ENCODE data around the gene MED13.
"Not testable (repeated sequence)": the region's sequence is repeated elsewhere in the genome, so short reads cannot be mapped to it uniquely, and the experiment has no call there.

MED13 gene

GRCh38 chr17:61996916-61997605 is 68.0 kb downstream of the MED13 start:
- no peak for DNase-seq (ENCODE audit: low spot score)

GRCh38 chr17:61989509-61989908 is 75.6 kb downstream of the MED13 start:
- no peak for DNase-seq (ENCODE audit: low spot score)

GRCh38 chr17:61986898-61987297 is 78.2 kb downstream of the MED13 start:
- no peak for DNase-seq (ENCODE audit: low spot score)

- no peak for DNase-seq (ENCODE audit: low spot score)
Measured at GRCh38 chr17:61984821-61985220, 80.3 kb downstream of the MED13 start.

GRCh38 chr17:61981323-61981722 is 83.8 kb downstream of the MED13 start:
- DNase-seq (ENCODE audit: low spot score) = no peak

GRCh38 chr17:61980535-61980934 is 84.5 kb downstream of the MED13 start:
- no peak for DNase-seq (ENCODE audit: low spot score)

- no peak for DNase-seq (ENCODE audit: low spot score)
Measured at GRCh38 chr17:61974115-61974514, 91.0 kb downstream of the MED13 start.

- no peak for DNase-seq (ENCODE audit: low spot score)
Measured at GRCh38 chr17:61972311-61972710, 92.8 kb downstream of the MED13 start.

GRCh38 chr17:61970030-61970429 is 95.0 kb downstream of the MED13 start:
- DNase-seq (ENCODE audit: low spot score) = no peak

- no peak for DNase-seq (ENCODE audit: low spot score)
Measured at GRCh38 chr17:61968757-61969156, 96.3 kb downstream of the MED13 start.

GRCh38 chr17:61967729-61968128 is 97.3 kb downstream of the MED13 start:
- DNase-seq (ENCODE audit: low spot score) = no peak

GRCh38 chr17:61966191-61966590 is 98.9 kb downstream of the MED13 start:
- no peak for DNase-seq (ENCODE audit: low spot score)

- DNase-seq (ENCODE audit: low spot score) = no peak
Measured at GRCh38 chr17:61955619-61956018, 109.5 kb downstream of the MED13 start.

- peak; percentile 19 for DNase-seq (ENCODE audit: low spot score)
Measured at GRCh38 chr17:61947367-61948078, 117.6 kb downstream of the MED13 start.

- DNase-seq (ENCODE audit: low spot score) = no peak
Measured at GRCh38 chr17:61946359-61946758, 118.7 kb downstream of the MED13 start.

- no peak for DNase-seq (ENCODE audit: low spot score)
Measured at GRCh38 chr17:61943117-61943516, 122.0 kb downstream of the MED13 start.

- no peak for DNase-seq (ENCODE audit: low spot score)
Measured at GRCh38 chr17:61942085-61942484, 123.0 kb downstream of the MED13 start.

GRCh38 chr17:61928101-61928436 is 137.0 kb downstream of the MED13 start:
- DNase-seq (ENCODE audit: low spot score) = no peak

GRCh38 chr17:61927208-61928100 is 137.6 kb downstream of the MED13 start, which contains the start of gene INTS2:
INTS2 (minus strand) TSS chr17:61927982; CDS start chr17:61926644, 1,338 bp downstream.
- peak; percentile 94 for DNase-seq (ENCODE audit: low spot score)

- DNase-seq (ENCODE audit: low spot score) = no peak
Measured at GRCh38 chr17:61926826-61927207, 138.3 kb downstream of the MED13 start.

GRCh38 chr17:61915162-61915561 is 149.9 kb downstream of the MED13 start:
- DNase-seq (ENCODE audit: low spot score) = not testable (repeated sequence)

GRCh38 chr17:61908292-61909037 is 156.6 kb downstream of the MED13 start:
- DNase-seq (ENCODE audit: low spot score) = no peak
